Amniotic epithelial cell (primary cell): ENCODE measurements around the gene DCTPP1.

Source experiments
- DNase-seq: peaks from one replicate; pipeline ENCODE4 v3.0.0-alpha.2; 2010; ENCODE audit warnings: low read depth

The DCTPP1 gene

DNA sequence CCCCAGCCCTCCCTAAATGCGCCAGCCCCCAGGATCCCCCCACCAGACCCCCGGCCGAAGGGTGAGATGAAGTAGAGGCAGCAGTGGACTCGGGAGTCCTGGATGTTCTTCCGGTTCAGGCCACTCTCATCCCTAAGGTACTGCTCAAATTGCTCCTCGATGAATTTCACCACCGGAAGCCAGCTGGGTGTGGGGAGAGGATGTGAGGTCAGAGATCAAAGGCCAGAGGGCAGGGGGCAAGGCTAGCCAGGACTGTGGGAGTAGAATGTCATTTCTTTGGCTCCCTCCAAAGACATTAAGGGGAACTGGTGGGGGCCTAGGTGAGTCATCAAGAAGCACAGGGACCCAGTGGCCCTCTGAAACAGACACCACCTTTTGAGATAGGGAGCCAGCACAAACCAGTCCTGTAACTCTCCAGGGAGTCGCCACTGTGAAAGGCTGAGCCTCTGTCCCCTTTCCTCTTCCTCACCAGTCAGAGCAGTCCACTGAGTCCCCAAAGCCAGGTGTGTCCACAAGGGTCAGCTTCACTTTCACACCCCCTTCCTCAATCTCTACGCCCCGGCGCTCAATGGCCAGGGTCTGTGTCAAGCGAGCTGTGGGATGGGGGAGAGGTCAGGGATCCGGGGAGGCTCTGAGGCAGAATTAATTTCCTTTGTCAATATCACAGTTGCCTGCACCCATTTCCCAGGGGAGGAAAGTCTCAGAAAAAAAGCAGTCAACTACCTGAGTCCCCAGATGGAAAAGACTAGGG, 48.4 kb downstream of the DCTPP1 start:
- no peak for DNase-seq

DNA sequence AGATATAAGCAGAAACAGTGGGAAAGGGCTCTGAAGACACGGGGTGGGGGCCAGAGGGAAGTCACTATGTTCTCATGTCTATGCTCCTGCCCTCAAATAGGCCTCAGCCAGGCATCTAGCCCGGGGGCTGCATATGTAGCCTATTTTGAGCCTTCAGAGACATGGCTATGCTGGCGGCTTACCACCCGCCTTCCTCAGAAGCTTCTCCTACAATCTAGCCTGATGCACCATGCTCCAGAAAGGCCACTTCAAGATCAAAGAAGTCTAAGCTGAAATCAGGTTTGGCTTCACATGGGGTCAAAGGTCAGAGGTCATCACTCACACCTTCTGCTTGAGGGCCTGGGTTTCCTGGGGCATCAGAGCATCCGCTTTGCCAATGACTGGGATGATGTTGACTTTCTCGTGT, 49.0 kb downstream of the DCTPP1 start:
- DNase-seq, result no peak

DNA sequence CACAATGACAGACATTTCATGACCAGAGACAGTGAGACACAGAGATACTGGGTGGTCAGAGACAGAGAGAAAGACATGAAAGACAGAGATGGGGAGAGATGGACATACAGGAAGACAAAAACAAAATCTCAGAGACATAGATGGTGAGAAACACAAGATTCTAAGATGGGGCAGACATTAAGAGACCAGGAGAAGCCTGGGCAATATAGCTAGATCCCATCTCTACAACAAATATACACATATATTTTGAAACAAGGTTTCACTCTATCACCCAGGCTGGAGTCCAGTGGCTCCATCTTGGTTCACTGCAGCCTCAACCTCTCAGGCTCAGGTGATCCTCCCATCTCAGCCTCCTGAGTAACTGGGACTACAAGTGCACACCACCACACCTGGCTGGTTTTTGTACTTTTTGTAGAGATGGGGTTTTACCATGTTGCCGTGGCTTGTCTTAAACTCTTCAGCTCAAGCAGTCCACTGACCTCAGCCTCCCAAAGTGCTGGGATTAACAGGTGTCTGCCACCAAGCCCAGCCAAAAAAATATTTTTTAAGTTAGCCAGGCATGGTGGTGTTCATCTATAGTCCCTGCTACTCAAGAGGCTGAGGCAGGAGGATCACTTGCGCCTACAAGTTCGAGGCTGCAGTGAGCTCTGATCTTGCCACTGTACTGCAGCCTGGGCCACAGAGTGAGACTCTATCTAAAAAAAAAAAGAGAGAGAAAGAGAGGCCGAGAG, 49.6 kb downstream of the DCTPP1 start:
- DNase-seq, result no peak

DNA sequence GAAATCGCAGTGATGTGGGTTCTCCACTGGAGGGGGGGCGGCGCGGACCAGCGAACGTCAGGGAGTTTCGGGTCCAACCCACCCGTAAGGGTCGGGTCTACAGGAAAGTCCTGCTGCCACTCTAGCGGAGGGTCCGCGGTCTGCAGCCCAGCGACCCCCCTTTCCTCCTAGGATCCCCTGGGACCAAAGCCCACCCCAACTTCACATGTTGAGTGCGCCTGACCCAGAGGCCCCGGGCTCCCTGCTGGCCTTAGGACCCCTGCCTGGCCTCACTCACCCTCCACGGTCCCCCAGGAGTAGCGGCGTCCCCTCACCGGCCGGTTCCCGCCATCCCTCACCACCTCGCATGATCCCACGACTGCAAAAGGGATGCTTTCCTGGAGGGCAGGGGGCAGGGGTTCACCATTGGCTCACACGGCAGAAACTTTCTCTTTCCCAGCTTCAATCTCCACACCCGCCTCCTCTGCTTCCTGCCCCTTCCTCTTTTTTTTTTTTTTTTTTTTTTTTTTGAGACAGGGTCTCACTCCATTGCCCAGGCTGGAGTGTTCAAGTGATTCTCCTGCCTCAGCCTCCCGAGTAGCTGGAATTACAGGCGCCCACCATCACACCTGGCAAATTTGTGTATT, 50.6 kb downstream of the DCTPP1 start:
- DNase-seq, result no peak

DNA sequence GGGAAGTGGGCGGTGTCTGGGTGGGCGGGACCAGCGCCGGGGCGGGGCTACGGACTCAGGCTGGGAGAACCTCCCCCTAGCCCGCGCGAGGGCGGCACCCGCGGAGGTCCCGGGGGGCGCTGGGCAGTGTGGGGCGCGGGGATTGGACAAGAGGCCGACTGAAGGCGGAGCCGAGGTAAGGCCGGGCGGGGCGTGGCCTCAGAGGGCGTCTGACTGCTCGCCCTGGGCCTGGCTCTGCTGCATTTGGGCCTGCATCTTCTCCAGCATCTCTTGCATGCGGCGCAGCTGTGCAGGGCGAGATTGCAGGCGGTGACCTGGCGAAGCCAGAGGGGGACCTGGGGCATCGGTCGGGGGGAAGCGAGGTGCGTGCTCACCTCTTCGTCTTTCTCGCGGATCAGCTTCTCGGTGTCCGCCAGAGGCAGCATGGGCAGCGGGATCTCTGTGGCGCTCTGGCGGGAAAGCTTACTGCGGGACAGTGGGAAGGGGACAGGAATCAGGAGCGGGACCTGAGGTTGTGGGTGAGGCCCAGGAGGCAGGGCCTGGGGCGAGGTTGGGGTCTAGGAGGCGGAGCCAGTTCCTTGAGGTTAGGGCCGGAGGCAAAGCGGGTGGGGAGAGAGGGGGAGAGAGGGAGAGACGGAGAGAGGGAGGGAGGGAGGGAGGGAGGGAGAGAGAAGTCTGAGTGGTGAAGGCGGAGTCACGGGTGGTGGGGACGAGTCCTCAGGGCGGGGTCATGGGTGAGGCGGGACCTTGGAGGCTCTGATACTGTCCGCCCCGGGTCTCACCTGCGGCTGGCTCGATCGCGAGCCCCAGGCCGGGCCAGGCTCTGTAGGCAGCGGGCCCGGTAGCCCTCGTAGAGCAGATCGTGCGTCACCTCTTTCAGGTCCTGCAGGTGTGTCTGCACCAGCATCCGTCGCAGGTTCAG, 51.3 kb downstream of the DCTPP1 start:
- peak; percentile 95 for DNase-seq

DNA sequence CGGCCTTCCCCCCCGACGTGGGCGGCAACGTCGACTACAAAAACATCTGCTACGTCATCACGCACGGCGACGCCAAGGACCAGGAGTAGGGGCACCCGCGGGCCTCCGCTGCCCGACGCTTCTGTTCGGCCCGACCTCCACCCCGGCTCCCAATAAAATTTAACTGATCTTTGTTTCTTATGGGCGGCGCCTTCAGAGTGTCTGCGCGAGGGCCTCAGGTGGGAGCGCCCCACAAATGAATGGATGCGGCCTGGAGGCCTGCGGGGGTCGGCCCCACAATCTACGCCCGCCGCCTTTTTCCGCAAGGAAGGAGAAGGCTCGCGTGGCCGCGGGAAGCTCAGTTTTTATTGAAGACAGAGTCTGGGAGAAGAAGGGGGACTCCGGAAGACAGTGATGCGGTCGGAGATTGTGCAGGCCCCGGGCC, 52.0 kb downstream of the DCTPP1 start:
- DNase-seq, result peak; percentile 86

DNA sequence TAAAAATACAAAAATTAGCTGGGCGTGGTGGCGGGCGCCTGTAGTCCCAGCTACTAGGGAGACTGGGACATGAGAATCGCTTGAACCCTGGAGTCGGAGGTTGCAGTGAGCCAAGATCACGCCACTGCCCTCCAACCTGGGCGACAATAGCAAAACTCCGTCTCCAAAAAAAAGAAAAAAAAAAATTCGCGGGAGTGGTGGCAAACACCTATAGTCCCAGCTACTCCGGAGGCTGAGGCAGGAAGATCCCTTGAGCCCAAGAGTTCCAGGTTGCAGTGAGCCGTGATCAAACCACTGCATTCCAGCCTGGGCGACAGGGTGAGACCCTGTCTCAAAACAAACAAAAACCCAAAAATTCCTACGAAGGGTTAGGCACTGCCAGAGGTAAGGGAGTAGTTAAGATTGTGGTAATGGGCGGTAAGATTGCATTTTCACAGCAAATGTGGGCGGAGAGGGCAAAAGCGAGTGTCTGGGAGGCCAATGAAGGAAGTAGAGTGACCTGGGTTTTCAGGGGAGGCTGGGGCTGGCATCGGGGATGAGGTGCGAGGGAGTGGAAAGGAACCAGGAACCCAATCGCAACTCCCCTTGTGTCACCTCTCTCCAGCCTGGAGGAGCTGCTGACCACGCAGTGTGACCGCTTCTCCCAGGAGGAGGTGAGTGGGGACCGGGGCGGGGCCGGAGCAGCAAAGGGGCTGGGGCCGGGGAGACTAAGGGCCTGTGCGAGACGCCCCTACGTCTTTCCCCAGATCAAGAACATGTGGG, 52.6 kb downstream of the DCTPP1 start:
- no peak for DNase-seq

DNA sequence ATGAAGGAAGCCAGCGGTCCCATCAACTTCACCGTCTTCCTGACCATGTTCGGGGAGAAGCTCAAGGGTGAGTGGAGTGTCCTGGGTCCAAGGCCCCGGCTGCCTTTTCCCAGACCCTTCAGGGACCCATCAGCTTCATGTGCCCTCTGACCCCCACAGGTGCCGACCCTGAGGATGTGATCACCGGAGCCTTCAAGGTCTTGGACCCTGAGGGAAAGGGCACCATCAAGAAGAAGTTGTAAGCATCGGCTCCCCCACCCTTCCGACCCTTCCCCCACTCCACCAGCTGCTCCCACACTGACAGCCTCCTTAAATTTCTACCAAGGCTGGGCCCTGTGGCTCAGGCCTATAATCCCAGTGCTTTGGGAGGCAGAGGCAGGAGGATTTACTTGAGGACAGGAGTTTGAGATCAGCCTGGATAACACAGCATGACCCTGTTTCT, 53.3 kb downstream of the DCTPP1 start:
- no peak for DNase-seq

DNA sequence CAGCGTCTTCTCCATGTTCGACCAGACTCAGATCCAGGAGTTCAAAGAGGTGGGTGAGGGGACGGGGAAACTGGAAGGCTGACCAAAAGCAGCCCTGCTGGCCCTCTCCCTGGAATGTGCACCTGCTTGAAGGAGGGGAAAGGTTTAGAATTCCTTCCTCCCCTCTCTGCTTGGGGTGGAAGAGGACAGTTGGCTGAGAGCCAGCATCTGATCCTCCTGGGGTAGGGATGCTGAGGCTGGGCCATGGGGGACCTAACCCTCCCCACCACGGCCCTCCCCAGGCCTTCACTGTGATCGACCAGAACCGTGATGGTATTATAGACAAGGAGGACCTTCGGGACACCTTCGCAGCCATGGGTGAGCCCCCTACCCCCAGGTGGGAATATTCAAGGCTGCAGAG, 54.0 kb downstream of the DCTPP1 start:
- DNase-seq, result no peak

DNA sequence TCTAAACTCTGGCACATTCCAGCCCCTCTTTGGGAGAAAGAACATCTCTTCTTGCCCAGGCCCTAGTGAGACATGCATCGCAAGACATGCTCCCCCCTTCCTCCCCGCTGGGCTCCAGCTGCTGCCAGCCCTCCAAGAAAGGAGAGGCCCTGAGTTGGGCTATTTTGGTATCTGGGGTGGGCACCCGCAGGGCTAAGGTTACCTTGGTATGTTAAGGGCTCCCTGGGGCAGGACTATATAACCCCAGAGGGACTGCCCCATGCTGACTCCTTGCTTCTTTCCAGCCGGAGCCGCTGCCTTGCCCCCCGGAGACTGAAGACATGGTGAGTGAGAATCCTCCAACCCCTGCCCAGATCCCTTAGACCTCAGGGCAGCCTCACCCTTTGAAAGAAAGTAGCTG, 55.3 kb downstream of the DCTPP1 start, which contains the start of gene MYL11:
Gene MYL11 (plus strand): TSS at position 265 of the 400 bp plus-strand sequence. CDS start 56 bp downstream, at position 321.
- DNase-seq, result no peak
